Panc1 (cell line): ENCODE measurements around the gene MED13L. TPM values are rescaled to one million over a fixed set of nuclear protein-coding genes. Genes with fewer than 3 reads are reported as not detected.

Experiments used
- ATAC-seq: fragments of 200-7000 bp; cut with Tn5 transposase; 2 replicates; pipeline ENCODE4 v1.9.1; 2020; ENCODE audit warnings: mild to moderate bottlenecking, moderate library complexity
- BruUV-seq: library from RNA; stranded (reverse); fragments of 400-500 nt; replicated peaks from 2 replicates; lab custom pipeline; 2021; lab: Mats Ljungman, UMichigan
- CTCF ChIA-PET: fragments of 300-600 bp; sonication (Branson Sonifier 250); formaldehyde crosslinking; loops from one replicate; lab custom pipeline; 2022; ENCODE audit warnings: antibody characterized with exemption; lab: Charles Lee
- POLR2A ChIA-PET: fragments of 300-600 bp; sonication (Branson Sonifier 250); formaldehyde crosslinking; loops from one replicate; lab custom pipeline; 2022; ENCODE audit warnings: antibody characterized with exemption; lab: Charles Lee
- DNase-seq: peaks from one replicate; pipeline ENCODE4 v3.0.0-alpha.2; 2010; ENCODE audit warnings: low read depth, low spot score
- H3K27ac ChIP-seq: 2 replicates; pipeline ENCODE4 v1.5.1; 2011; ENCODE audit warnings: mild to moderate bottlenecking, low read length, inconsistent platforms
- H3K27me3 ChIP-seq: fragments of 200-500 bp; sonication (Bioruptor generic); 2 replicates; pipeline ENCODE4 v1.6.0; 2014; ENCODE audit warnings: low read length, inconsistent platforms; ENCODE audit not compliant: control insufficient read depth, insufficient read depth
- H3K36me3 ChIP-seq: fragments of 200-500 bp; sonication (Bioruptor generic); 2 replicates; pipeline ENCODE4 v1.5.1; 2014; ENCODE audit warnings: inconsistent platforms, mild to moderate bottlenecking, low read length, moderate library complexity; ENCODE audit not compliant: control insufficient read depth, insufficient read depth
- H3K4me1 ChIP-seq: 2 replicates; pipeline ENCODE4 v1.5.1; 2011; ENCODE audit warnings: inconsistent platforms, mild to moderate bottlenecking, low read length, moderate library complexity; ENCODE audit not compliant: control insufficient read depth, insufficient read depth
- H3K4me3 ChIP-seq, 2 experiments: 2 replicates each; pipeline ENCODE4 v1.5.1; 2011 to 2012; ENCODE audit warnings: low read depth in 2 of 2, low read length in 2 of 2, mild to moderate bottlenecking in 2 of 2, inconsistent platforms in 1 of 2, moderate library complexity in 1 of 2
- H3K9me3 ChIP-seq: fragments of 200-500 bp; sonication (Bioruptor generic); 2 replicates; pipeline ENCODE4 v1.5.1; 2014; ENCODE audit warnings: low read depth, mild to moderate bottlenecking, inconsistent platforms, low read length, moderate library complexity; ENCODE audit not compliant: control insufficient read depth, insufficient read depth
- CTCF ChIP-seq: fragments of 450-650 bp; IDR thresholded peaks from 2 replicates; pipeline ENCODE4 v1.5.1; 2017; ENCODE audit warnings: mild to moderate bottlenecking
- POLR2AphosphoS5 ChIP-seq: IDR thresholded peaks from 2 replicates; pipeline ENCODE4 v1.6.1; 2012; ENCODE audit warnings: mild to moderate bottlenecking, low read depth, low read length, moderate library complexity
- SIN3A ChIP-seq: IDR thresholded peaks from 2 replicates; pipeline ENCODE4 v1.6.1; 2012; ENCODE audit warnings: low read depth, mild to moderate bottlenecking, low read length, moderate library complexity, borderline replicate concordance; ENCODE audit not compliant: insufficient read depth
- TCF7L2 ChIP-seq: IDR thresholded peaks from 2 replicates; pipeline ENCODE4 v1.6.1; 2011; ENCODE audit warnings: mild to moderate bottlenecking, low read depth, low read length, inconsistent platforms
- in situ Hi-C: cut with HindIII; loops from 2 replicates; pipeline ENCODE4 v1.10.0; 2016; ENCODE audit warnings: low sequenced_read_pairs, low pct_unique_long_range_greater_than_20kb
- intact Hi-C: fragments of 100-400 bp; cut with micrococcal nuclease; formaldehyde crosslinking; loops from one replicate; pipeline ENCODE4 v1.10.0; 2022; ENCODE audit not compliant: unreplicated experiment
- total RNA-seq: library from RNA; stranded (reverse); gene quantifications from one replicate; pipeline ENCODE4 v1.2.1, GENCODE V29; 2021; ENCODE audit not compliant: unreplicated experiment
- TF ChIP-seq, protein P1 (sequence below), 2 experiments: IDR thresholded peaks; 2 replicates each; pipeline ENCODE4 v1.6.1; 2011 to 2012; ENCODE audit warnings: low read depth in 2 of 2, control low read depth in 1 of 2, low read length in 1 of 2, mild to moderate bottlenecking in 1 of 2, moderate library complexity in 1 of 2; ENCODE audit not compliant: insufficient read depth in 1 of 2

MED13L gene
- total RNA-seq, 1 experiment from 2014 or later = 170 TPM

GRCh38 chr12:116087962-116088361 is 189.5 kb downstream of the MED13L start:
- H3K27me3 ChIP-seq = no peaks in the 10 kb centered on the region

DNA sequence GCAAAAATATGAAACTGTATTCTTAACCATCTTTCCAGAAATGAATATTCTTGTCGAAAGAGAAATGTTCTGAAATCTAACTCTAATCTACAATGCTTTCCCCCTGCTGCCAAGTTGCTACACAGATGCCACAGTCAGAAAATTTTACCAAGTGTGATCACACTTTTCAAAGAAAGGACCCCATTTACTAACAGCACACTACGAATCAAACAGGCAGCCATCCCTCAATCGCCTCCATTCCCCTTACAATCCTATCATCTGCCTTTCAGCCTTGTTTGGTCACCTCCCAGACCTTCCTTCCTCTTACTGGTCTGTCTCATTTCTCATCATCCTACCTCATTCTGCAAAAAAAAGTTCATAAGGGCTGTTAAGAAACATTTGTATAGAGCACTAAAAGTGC is 190.1 kb downstream of the MED13L start:
- in situ Hi-C loops = no loop called here
- no peaks in the 10 kb centered on the region for H3K27me3 ChIP-seq
- no TSS peak for BruUV-seq
- H3K4me1 ChIP-seq = peaks cover 9% of the 10 kb centered on the region; the same call in 1 of the 2 replicates
- TF ChIP-seq SIN3A = no peak
- TF ChIP-seq, protein P1, sequence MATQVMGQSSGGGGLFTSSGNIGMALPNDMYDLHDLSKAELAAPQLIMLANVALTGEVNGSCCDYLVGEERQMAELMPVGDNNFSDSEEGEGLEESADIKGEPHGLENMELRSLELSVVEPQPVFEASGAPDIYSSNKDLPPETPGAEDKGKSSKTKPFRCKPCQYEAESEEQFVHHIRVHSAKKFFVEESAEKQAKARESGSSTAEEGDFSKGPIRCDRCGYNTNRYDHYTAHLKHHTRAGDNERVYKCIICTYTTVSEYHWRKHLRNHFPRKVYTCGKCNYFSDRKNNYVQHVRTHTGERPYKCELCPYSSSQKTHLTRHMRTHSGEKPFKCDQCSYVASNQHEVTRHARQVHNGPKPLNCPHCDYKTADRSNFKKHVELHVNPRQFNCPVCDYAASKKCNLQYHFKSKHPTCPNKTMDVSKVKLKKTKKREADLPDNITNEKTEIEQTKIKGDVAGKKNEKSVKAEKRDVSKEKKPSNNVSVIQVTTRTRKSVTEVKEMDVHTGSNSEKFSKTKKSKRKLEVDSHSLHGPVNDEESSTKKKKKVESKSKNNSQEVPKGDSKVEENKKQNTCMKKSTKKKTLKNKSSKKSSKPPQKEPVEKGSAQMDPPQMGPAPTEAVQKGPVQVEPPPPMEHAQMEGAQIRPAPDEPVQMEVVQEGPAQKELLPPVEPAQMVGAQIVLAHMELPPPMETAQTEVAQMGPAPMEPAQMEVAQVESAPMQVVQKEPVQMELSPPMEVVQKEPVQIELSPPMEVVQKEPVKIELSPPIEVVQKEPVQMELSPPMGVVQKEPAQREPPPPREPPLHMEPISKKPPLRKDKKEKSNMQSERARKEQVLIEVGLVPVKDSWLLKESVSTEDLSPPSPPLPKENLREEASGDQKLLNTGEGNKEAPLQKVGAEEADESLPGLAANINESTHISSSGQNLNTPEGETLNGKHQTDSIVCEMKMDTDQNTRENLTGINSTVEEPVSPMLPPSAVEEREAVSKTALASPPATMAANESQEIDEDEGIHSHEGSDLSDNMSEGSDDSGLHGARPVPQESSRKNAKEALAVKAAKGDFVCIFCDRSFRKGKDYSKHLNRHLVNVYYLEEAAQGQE (IDR thresholded peaks at IDR 0.05; ENCODE audit: insufficient read depth in 1 of 2, low read depth in 2 of 2, low read length in 1 of 2) = no peak
- TF ChIP-seq CTCF = no peak
- TF ChIP-seq POLR2AphosphoS5 = no peak
- no peak for TF ChIP-seq TCF7L2
- no peak for DNase-seq
- no peaks in the 10 kb centered on the region for H3K9me3 ChIP-seq
- no peak for ATAC-seq
- H3K4me3 ChIP-seq = no peak overlapping the region
- H3K27ac ChIP-seq = no peak overlapping the region
- ChIA-PET POLR2A (no interaction called here), CTCF (no interaction called here)
- peaks cover 7% of the 10 kb centered on the region; the same call in 1 of the 2 replicates for H3K36me3 ChIP-seq
- intact Hi-C loops = no loop called here

More at GRCh38 chr12:116087962-116088361, 189.5 kb downstream of the MED13L start:
- Histone ChIP-seq H3K4me3 (no peak overlapping the region), H3K4me1 (peaks cover 9% of the 10 kb centered on the region; the same call in 1 of the 2 replicates), H3K9me3 (no peaks in the 10 kb centered on the region), H3K27ac (no peak overlapping the region), H3K36me3 (peaks cover 7% of the 10 kb centered on the region; the same call in 1 of the 2 replicates)
- no peak for DNase-seq
- POLR2A ChIA-PET = interaction anchor here (0.6 kb wide), 1 partner anchor 10 kb away, joined by 8 read pairs; no protein-coding TSS in a partner anchor
- intact Hi-C loops = no loop called here
- no TSS peak for BruUV-seq
- in situ Hi-C loops = no loop called here
- no peak for ATAC-seq
- CTCF ChIA-PET = no interaction called here
- TF ChIP-seq CTCF = no peak
- TF ChIP-seq TCF7L2 = no peak
- TF ChIP-seq SIN3A = no peak
- TF ChIP-seq, protein P1 (IDR thresholded peaks at IDR 0.05; ENCODE audit: insufficient read depth in 1 of 2, low read depth in 2 of 2, low read length in 1 of 2) = no peak
- no peak for TF ChIP-seq POLR2AphosphoS5
